Thyroid gland (tissue), 4 donors: ENCODE data around the gene ADIPOR1.
"Not testable (repeated sequence)": the region's sequence is repeated elsewhere in the genome, so short reads cannot be mapped to it uniquely, and the experiment has no call there.

Experiments
- POLR2A ChIP-seq, 2 donors: fragments of 450-650 bp; IDR thresholded peaks; one replicate each; pipeline ENCODE4 v1.6.1; 2017; ENCODE audit warnings: antibody characterized with exemption in 2 of 2, mild to moderate bottlenecking in 2 of 2, moderate library complexity in 1 of 2
- TF ChIP-seq, protein P1 (sequence below), 6 experiments: fragments of 200-600 bp in 3 of 6; fragments of 450-650 bp in 3 of 6; sonication (generic) in 3 of 6; IDR thresholded peaks; one replicate each; pipeline ENCODE4 v1.5.1; 2016 to 2019; ENCODE audit warnings: antibody characterized with exemption in 6 of 6, mild to moderate bottlenecking in 2 of 6, inconsistent platforms in 1 of 6, moderate library complexity in 1 of 6

DNA sequence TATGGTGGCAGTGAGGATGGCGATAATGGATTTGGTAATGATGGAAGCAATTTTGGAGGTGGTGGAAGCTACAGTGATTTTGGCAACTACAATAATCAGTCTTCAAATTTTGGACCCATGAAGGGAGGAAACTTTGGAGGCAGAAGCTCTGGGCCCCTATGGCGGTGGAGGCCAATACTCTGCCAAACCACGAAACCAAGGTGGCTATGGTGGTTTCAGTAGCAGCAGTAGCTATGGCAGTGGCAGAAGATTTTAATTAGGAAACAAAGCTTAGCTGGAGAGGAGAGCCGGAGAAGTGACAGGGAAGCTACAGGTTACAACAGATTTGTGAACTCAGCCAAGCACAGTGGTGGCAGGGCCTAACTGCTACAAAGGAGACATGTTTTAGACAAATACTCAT lies 45.6 kb downstream of the ADIPOR1 start:
- TF ChIP-seq, protein P1, sequence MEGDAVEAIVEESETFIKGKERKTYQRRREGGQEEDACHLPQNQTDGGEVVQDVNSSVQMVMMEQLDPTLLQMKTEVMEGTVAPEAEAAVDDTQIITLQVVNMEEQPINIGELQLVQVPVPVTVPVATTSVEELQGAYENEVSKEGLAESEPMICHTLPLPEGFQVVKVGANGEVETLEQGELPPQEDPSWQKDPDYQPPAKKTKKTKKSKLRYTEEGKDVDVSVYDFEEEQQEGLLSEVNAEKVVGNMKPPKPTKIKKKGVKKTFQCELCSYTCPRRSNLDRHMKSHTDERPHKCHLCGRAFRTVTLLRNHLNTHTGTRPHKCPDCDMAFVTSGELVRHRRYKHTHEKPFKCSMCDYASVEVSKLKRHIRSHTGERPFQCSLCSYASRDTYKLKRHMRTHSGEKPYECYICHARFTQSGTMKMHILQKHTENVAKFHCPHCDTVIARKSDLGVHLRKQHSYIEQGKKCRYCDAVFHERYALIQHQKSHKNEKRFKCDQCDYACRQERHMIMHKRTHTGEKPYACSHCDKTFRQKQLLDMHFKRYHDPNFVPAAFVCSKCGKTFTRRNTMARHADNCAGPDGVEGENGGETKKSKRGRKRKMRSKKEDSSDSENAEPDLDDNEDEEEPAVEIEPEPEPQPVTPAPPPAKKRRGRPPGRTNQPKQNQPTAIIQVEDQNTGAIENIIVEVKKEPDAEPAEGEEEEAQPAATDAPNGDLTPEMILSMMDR (IDR thresholded peaks at IDR 0.05) = not testable (repeated sequence)
- not testable (repeated sequence) for TF ChIP-seq POLR2A (IDR thresholded peaks at IDR 0.05)
